GM12864 (cell line): ENCODE data around the gene SMOC2.
"Not testable (repeated sequence)": the region's sequence is repeated elsewhere in the genome, so short reads cannot be mapped to it uniquely, and the experiment has no call there.

ENCODE experiments used
- DNase-seq: peaks from one replicate; pipeline ENCODE4 v3.0.0-alpha.2; 2011; ENCODE audit warnings: low read depth
- H3K4me3 ChIP-seq: 2 replicates; pipeline ENCODE4 v1.5.1; 2011; ENCODE audit warnings: mild to moderate bottlenecking, low read depth, low read length, control low read depth
- CTCF ChIP-seq: IDR thresholded peaks from 2 replicates; pipeline ENCODE4 v1.5.1; 2011; ENCODE audit warnings: low read depth, mild to moderate bottlenecking, moderate library complexity, low read length, control low read depth, inconsistent platforms; ENCODE audit errors: missing control alignments

SMOC2 gene

GRCh38 chr6:168691774-168692173, 250.8 kb downstream of the SMOC2 start:
- no peak for TF ChIP-seq CTCF
- H3K4me3 ChIP-seq = no peak overlapping the region
- DNase-seq = no peak

GRCh38 chr6:168692193-168692914, 251.4 kb downstream of the SMOC2 start:
- DNase-seq = no peak
- TF ChIP-seq CTCF = no peak
- H3K4me3 ChIP-seq = no peak overlapping the region

GRCh38 chr6:168692915-168693257, 251.9 kb downstream of the SMOC2 start:
- H3K4me3 ChIP-seq, DNase-seq: not testable (repeated sequence)

- not testable (repeated sequence) for H3K4me3 ChIP-seq
Observed at GRCh38 chr6:168694797-168695196, 253.8 kb downstream of the SMOC2 start.

GRCh38 chr6:168695701-168696100, 254.7 kb downstream of the SMOC2 start:
- no peak for TF ChIP-seq CTCF
- H3K4me3 ChIP-seq = no peak overlapping the region
- no peak for DNase-seq

More at GRCh38 chr6:168694797-168695196, 253.8 kb downstream of the SMOC2 start:
- not testable (repeated sequence) for DNase-seq

- no peak overlapping the region for H3K4me3 ChIP-seq
- no peak for DNase-seq
- no peak for TF ChIP-seq CTCF
Observed at GRCh38 chr6:168698923-168699322, 257.9 kb downstream of the SMOC2 start.

GRCh38 chr6:168699631-168700295, 258.8 kb downstream of the SMOC2 start:
- no peak for DNase-seq
- no peak for TF ChIP-seq CTCF
- no peak overlapping the region for H3K4me3 ChIP-seq

- H3K4me3 ChIP-seq = no peak overlapping the region
- DNase-seq = no peak
Observed at GRCh38 chr6:168700880-168701279, 259.9 kb downstream of the SMOC2 start.

More at GRCh38 chr6:168700880-168701279, 259.9 kb downstream of the SMOC2 start:
- no peak for TF ChIP-seq CTCF
